CD4-positive, alpha-beta memory T cell (primary cell): ENCODE measurements around the gene LCT. TPM values are rescaled to one million over a fixed set of nuclear protein-coding genes. Genes with fewer than 3 reads are reported as not detected.
A peak's percentile ranks its signal among the peaks of the same experiment; 100 is the strongest.
"Not testable (repeated sequence)": the region's sequence is repeated elsewhere in the genome, so short reads cannot be mapped to it uniquely, and the experiment has no call there.

Experiments
- CTCF ChIA-PET: fragments of 350-600 bp; sonication (Branson Sonifier 250); formaldehyde crosslinking; loops from one replicate; lab custom pipeline; 2021; ENCODE audit warnings: inconsistent platforms; ENCODE audit not compliant: partially characterized antibody; lab: Charles Lee
- POLR2A ChIA-PET: fragments of 350-600 bp; sonication (Branson Sonifier 250); formaldehyde crosslinking; loops from one replicate; lab custom pipeline; 2021; ENCODE audit not compliant: partially characterized antibody; lab: Charles Lee
- DNase-seq, 5 donors: peaks; one replicate each; pipeline versions ENCODE4 v3.0.0 to v3.0.0-alpha.2; 2020 to 2022; ENCODE audit warnings: mixed read lengths in 1 of 5
- H3K27ac ChIP-seq: one replicate; pipeline ENCODE4 v1.7.0; 2013; ENCODE audit warnings: low read depth, low read length
- H3K27me3 ChIP-seq: 2 replicates; pipeline ENCODE4 v1.7.0; 2013; ENCODE audit warnings: mild to moderate bottlenecking, low read length, moderate library complexity; ENCODE audit not compliant: insufficient read depth
- H3K36me3 ChIP-seq: 2 replicates; pipeline ENCODE4 v1.7.0; 2013; ENCODE audit warnings: mild to moderate bottlenecking, low read length, moderate library complexity; ENCODE audit not compliant: insufficient read depth
- H3K4me1 ChIP-seq: 2 replicates; pipeline ENCODE4 v1.7.0; 2013; ENCODE audit warnings: mild to moderate bottlenecking, low read length, moderate library complexity; ENCODE audit not compliant: insufficient read depth
- H3K4me3 ChIP-seq, 2 donors: one replicate each; pipeline ENCODE4 v1.7.0; 2013; ENCODE audit warnings: low read length in 2 of 2, mild to moderate bottlenecking in 1 of 2
- H3K9me3 ChIP-seq, 2 donors: one replicate each; pipeline ENCODE4 v1.7.0; 2013; ENCODE audit warnings: low read length in 2 of 2, control low read depth in 1 of 2; ENCODE audit not compliant: control insufficient read depth in 1 of 2
- H3K27ac Mint-ChIP-seq, 7 donors: one replicate each; pipeline ENCODE4 v1.8.0; 2020 to 2021; ENCODE audit warnings: mixed read lengths in 7 of 7, mild to moderate bottlenecking in 6 of 7, inconsistent platforms in 3 of 7, moderate library complexity in 3 of 7
- H3K27me3 Mint-ChIP-seq, 2 donors: one replicate each; pipeline ENCODE4 v1.8.0; 2020 to 2021; ENCODE audit warnings: mixed read lengths in 2 of 2
- H3K36me3 Mint-ChIP-seq, 2 donors: one replicate each; pipeline ENCODE4 v1.8.0; 2020 to 2021; ENCODE audit warnings: mixed read lengths in 2 of 2, inconsistent platforms in 1 of 2, mild to moderate bottlenecking in 1 of 2
- H3K4me1 Mint-ChIP-seq, 4 donors: one replicate each; pipeline ENCODE4 v1.8.0; 2020 to 2021; ENCODE audit warnings: mixed read lengths in 4 of 4, mild to moderate bottlenecking in 1 of 4
- H3K4me3 Mint-ChIP-seq, 8 donors: one replicate each; pipeline ENCODE4 v1.8.0; 2020 to 2021; ENCODE audit warnings: mixed read lengths in 8 of 8, mild to moderate bottlenecking in 7 of 8, moderate library complexity in 6 of 8, inconsistent platforms in 3 of 8
- H3K9me3 Mint-ChIP-seq, 8 donors: one replicate each; pipeline ENCODE4 v1.8.0; 2020 to 2021; ENCODE audit warnings: mixed read lengths in 8 of 8, mild to moderate bottlenecking in 5 of 8, inconsistent platforms in 3 of 8, moderate library complexity in 1 of 8
- intact Hi-C: fragments of 100-400 bp; cut with micrococcal nuclease; formaldehyde crosslinking; loops from one replicate; pipeline ENCODE4 v1.15.1; 2023
- polyA plus RNA-seq, 2 donors: library from polyadenylated mRNA; unstranded; fragments of 300-500 nt; fragmentation: Illumina TruSeq; gene quantifications; one replicate each; pipeline ENCODE4 v1.2.3, GENCODE V29; 2021
- total RNA-seq, 2 experiments: library from RNA; stranded (reverse); gene quantifications; one replicate each; pipeline ENCODE4 v1.2.3, GENCODE V29; 2021

LCT gene
- total and polyA plus RNA-seq, 4 experiments from 2014 or later: 0.06 TPM; not detected in 2

DNA sequence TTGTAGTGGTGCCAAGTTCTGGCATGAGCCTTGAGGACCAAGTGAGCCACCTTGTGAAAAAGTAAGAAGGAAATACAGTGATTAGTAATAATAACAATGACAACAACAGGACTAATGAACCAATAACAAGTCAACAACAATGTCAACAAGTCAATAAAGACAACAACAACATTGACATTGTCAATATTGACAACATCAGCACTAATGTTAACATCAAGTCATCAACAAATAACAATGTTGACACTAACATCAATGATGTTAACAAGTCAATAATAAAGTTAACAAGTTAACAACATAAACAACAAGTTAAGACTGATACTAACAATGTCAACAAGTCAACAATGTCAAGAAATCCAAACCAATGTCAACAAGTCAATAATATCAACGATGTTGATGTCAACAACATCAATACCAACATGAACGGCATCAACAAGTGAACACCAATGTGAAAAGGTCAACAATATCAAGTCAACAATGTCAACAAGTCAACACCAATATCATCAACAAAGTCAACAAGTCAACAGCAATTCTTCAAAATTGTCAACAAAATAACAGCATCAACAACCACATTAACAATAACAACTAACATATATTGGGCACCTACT lies 24.0 kb downstream of the LCT start:
- no peak overlapping the region for H3K27ac Mint-ChIP-seq
- intact Hi-C loops: no loop called here
- H3K4me1 ChIP-seq: no peaks in the 10 kb centered on the region
- no peak for DNase-seq
- H3K4me3 ChIP-seq: no peak overlapping the region
- H3K4me1 Mint-ChIP-seq: no peaks in the 10 kb centered on the region
- no peak overlapping the region for H3K4me3 Mint-ChIP-seq
- no peaks in the 10 kb centered on the region for H3K9me3 ChIP-seq
- no peaks in the 10 kb centered on the region for H3K27me3 Mint-ChIP-seq
- H3K36me3 ChIP-seq: no peaks in the 10 kb centered on the region
- H3K27ac ChIP-seq: no peak overlapping the region
- ChIA-PET CTCF (interaction anchor here (5.0 kb wide), 1 partner anchor 16 kb away, joined by 23 read pairs; no protein-coding TSS in a partner anchor), POLR2A (no interaction called here)
- H3K9me3 Mint-ChIP-seq: peaks cover 0 to 4% (median under 1%) of the 10 kb centered on the region in 8 donors
- H3K27me3 ChIP-seq: no peaks in the 10 kb centered on the region
- H3K36me3 Mint-ChIP-seq: no peaks in the 10 kb centered on the region

DNA sequence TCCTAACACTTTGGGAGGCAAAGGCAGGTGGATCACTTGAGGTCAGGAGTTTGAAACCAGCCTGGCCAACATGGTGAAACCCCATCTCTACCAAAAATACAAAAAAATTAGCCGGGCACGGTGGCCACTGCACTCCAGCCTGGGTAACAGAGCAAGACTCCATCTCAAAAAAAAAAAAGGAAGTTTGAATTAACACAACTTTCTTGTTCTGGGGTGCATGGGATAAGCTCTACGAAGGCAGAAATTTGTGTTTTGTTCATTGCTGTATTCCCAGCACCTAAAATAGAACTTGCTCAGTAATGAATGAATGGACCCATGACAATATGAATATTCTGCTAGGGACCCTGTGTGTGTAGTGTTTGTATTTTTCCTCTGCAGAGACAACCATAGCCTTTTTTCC lies 29.1 kb downstream of the LCT start:
- H3K27ac ChIP-seq, POLR2A ChIA-PET, H3K4me3 ChIP-seq, H3K27me3 ChIP-seq, H3K4me1 Mint-ChIP-seq, H3K9me3 Mint-ChIP-seq, H3K4me1 ChIP-seq, H3K36me3 ChIP-seq, H3K4me3 Mint-ChIP-seq, H3K9me3 ChIP-seq, intact Hi-C loops, H3K36me3 Mint-ChIP-seq, H3K27me3 Mint-ChIP-seq, DNase-seq, H3K27ac Mint-ChIP-seq: not testable (repeated sequence)
- CTCF ChIA-PET: interaction anchor here (3.6 kb wide), 1 partner anchor 11 kb away, joined by 34 read pairs; no protein-coding TSS in a partner anchor

DNA sequence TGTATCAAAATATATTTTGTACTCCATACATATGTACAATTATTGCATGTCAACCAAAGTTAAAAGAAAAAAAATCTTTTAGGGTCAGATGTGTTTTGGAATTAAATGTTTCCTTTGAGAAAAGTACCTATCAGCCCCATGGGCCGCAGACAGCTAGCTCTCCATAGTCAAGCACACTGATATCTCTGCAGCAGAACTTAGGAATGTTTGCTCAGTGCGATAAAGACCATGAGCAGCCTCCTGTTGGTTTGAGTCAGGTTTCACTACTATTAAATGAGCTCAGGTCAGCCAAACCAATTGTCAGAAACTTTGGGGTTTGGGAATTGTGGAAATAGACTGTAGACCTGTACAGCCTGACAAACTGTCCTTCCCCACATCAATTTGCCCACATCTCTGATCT lies 33.7 kb downstream of the LCT start:
- H3K36me3 ChIP-seq: no peaks in the 10 kb centered on the region
- H3K36me3 Mint-ChIP-seq: peaks cover 0 to 9% of the 10 kb centered on the region in 2 donors
- H3K27me3 ChIP-seq: no peaks in the 10 kb centered on the region
- no peaks in the 10 kb centered on the region for H3K4me1 ChIP-seq
- no peak for DNase-seq
- no peak overlapping the region for H3K4me3 Mint-ChIP-seq
- ChIA-PET CTCF (interaction anchor here (0.7 to 1.5 kb wide), 2 partner anchors 18 to 755 kb away, joined by 3 read pairs; no protein-coding TSS in a partner anchor), POLR2A (no interaction called here)
- intact Hi-C loops: no loop called here
- H3K27me3 Mint-ChIP-seq: no peaks in the 10 kb centered on the region
- H3K27ac ChIP-seq: no peak overlapping the region
- no peaks in the 10 kb centered on the region for H3K4me1 Mint-ChIP-seq
- peaks cover 0 to 3% of the 10 kb centered on the region in 2 donors for H3K9me3 ChIP-seq
- H3K4me3 ChIP-seq: no peak overlapping the region
- no peak overlapping the region for H3K27ac Mint-ChIP-seq
- peaks cover 0 to 23% (median 9%) of the 10 kb centered on the region in 8 donors for H3K9me3 Mint-ChIP-seq

DNA sequence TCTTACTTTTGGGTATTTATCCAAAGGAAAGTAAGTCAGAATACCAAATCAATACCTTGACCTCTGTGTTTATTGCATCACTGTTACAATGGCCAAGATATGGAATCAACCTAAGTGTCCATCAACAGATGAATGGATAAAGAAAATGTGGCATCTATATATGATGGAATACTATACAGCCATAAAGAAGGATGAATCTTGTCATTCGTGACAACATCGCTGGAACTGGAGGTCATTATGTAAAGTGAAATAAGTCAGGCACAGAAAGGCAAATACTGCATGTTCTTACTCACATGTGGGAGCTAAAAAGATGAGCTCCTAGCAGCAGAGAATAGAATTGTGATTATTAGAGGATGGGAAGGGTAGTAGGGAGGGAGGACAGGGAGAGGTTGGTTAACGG lies 34.6 kb downstream of the LCT start:
- intact Hi-C loops: no loop called here
- ChIA-PET POLR2A (no interaction called here), CTCF (interaction anchor here (1.0 to 1.5 kb wide), 2 partner anchors 11 to 17 kb away, joined by 3 read pairs; no protein-coding TSS in a partner anchor)
- Histone ChIP-seq H3K27ac (no peak overlapping the region), H3K4me3 (no peak overlapping the region), H3K36me3 (no peaks in the 10 kb centered on the region), H3K27me3 (no peaks in the 10 kb centered on the region), H3K4me1 (peaks cover 4% of the 10 kb centered on the region), H3K9me3 (peaks cover 0 to 3% of the 10 kb centered on the region in 2 donors)
- Mint-ChIP-seq H3K4me1 (peaks cover 3 to 4% (median 3%) of the 10 kb centered on the region in 4 donors), H3K4me3 (no peak overlapping the region), H3K27me3 (no peaks in the 10 kb centered on the region), H3K27ac (no peak overlapping the region), H3K36me3 (peaks cover 0 to 9% of the 10 kb centered on the region in 2 donors), H3K9me3 (peaks cover 0 to 23% (median 9%) of the 10 kb centered on the region in 8 donors)
- DNase-seq: no peak

DNA sequence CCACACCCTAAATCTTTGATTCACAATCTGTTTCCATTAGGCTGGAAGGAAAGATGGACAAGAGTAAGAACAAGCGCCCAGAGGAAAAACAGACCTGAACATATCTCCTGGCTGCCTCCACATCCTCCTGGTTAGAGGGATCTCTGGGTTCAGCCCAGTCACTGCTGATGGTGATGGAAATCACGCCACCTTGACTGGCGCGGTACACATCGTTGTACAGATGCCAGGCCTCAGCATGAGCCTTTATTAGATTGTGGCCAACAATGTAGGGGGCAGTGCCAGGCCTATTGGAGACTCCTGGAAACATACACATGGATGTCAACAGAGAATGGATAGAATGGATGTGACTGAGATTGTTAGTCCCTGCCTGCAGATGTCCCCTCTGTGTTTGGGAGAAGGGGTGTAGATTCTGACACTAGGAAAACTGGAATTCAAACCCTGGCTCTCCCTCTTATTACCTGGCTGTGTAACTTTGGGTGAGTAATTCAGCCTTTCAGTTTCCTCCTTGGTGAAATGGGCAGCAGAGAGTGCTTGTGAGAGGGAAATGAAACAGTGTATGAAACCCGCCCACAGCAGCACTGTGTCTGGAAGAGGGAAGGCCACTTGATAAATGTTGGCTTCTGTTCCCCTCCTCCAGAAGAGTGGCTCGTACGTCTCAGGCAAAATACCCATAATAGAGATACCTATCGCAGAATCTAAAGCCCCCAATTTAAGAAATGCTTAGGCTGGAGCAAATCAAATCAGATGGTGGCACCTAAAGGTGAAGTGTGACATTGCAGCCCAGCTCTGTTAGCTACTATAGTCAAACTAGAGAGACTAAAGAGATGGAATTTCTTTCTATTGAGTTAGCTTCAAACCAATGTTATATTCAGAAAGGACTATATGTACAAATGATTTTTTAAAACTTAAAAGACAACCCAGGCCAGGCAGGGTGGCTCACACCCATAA lies 36.2 kb downstream of the LCT start:
- DNase-seq: no peak
- H3K27me3 Mint-ChIP-seq: no peaks in the 10 kb centered on the region
- CTCF ChIA-PET: interaction anchor here (5.8 kb wide), 1 partner anchor 796 kb away, joined by 39 read pairs; no protein-coding TSS in a partner anchor
- peaks cover 0 to 3% of the 10 kb centered on the region in 2 donors for H3K9me3 ChIP-seq
- H3K27me3 ChIP-seq: no peaks in the 10 kb centered on the region
- H3K27ac ChIP-seq: no peak overlapping the region
- intact Hi-C loops: no loop called here
- no peak overlapping the region for H3K4me3 ChIP-seq
- H3K36me3 ChIP-seq: no peaks in the 10 kb centered on the region
- H3K9me3 Mint-ChIP-seq: peaks cover 0 to 23% (median 9%) of the 10 kb centered on the region in 8 donors
- H3K27ac Mint-ChIP-seq: no peak overlapping the region
- no peak overlapping the region for H3K4me3 Mint-ChIP-seq
- H3K4me1 Mint-ChIP-seq: peaks cover 4 to 5% (median 4%) of the 10 kb centered on the region in 4 donors
- peaks cover 4% of the 10 kb centered on the region for H3K4me1 ChIP-seq
- POLR2A ChIA-PET: no interaction called here
- peaks cover 0 to 9% of the 10 kb centered on the region in 2 donors for H3K36me3 Mint-ChIP-seq

DNA sequence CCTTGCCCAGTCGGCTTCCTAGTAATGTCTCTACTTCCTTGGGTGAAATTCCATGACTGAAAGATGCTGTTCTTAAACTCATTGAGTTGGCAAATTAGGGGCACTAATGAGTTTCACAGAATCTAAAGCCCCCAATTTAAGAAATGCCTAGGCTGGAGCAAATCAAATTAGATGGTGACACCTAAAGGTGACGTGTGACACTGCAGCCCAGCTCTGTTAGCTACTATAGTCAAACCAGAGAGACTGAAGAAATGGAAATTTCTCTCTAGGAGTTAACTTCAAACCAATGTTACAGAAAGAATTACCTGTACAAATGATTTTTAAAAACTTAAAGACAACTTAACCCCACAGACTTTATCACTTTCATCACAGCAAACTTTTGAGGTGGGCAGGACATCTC lies 37.2 kb downstream of the LCT start:
- Histone ChIP-seq H3K4me3 (no peak overlapping the region), H3K27ac (no peak overlapping the region), H3K9me3 (peaks cover 0 to 3% of the 10 kb centered on the region in 2 donors), H3K36me3 (no peaks in the 10 kb centered on the region), H3K27me3 (no peaks in the 10 kb centered on the region), H3K4me1 (peaks cover 4% of the 10 kb centered on the region)
- H3K9me3 Mint-ChIP-seq: peaks cover 0 to 23% (median 9%) of the 10 kb centered on the region in 8 donors
- CTCF ChIA-PET: interaction anchor here (3.4 to 5.8 kb wide), 2 partner anchors 795 to 810 kb away, joined by 36 to 39 read pairs; no protein-coding TSS in a partner anchor
- intact Hi-C loops: no loop called here
- peaks cover 0 to 9% of the 10 kb centered on the region in 2 donors for H3K36me3 Mint-ChIP-seq
- no peak overlapping the region for H3K4me3 Mint-ChIP-seq
- H3K27me3 Mint-ChIP-seq: no peaks in the 10 kb centered on the region
- no peak overlapping the region for H3K27ac Mint-ChIP-seq
- POLR2A ChIA-PET: no interaction called here
- no peak for DNase-seq
- H3K4me1 Mint-ChIP-seq: peaks cover 5 to 8% (median 6%) of the 10 kb centered on the region in 4 donors

DNA sequence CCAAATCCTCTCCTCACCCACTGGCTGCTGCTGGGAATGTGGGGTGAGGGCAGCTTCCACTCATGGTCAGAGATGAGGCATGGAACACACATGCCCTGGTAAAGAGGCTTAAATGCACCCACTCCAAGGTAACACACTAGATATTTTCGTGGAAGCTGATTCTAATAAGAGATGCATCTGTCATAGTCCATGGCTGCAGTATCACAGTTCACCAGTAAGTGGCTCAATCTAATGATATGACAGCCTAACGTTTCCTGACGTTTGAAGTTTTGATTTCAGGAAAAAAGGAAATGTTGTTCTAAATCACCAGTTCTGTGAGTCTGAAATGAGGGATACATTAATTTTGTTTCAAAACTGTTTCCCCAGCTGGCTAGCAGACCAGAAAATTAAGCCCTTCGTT lies 38.2 kb downstream of the LCT start:
- Mint-ChIP-seq H3K9me3 (peaks cover 0 to 23% (median 9%) of the 10 kb centered on the region in 8 donors), H3K4me3 (no peak overlapping the region), H3K4me1 (peaks cover 5 to 11% (median 9%) of the 10 kb centered on the region in 4 donors), H3K27ac (peak overlapping the region in 1 of 7 donors; percentile 8), H3K36me3 (peaks cover 0 to 9% of the 10 kb centered on the region in 2 donors), H3K27me3 (no peaks in the 10 kb centered on the region)
- no peaks in the 10 kb centered on the region for H3K27me3 ChIP-seq
- DNase-seq: no peak
- CTCF ChIA-PET: interaction anchor here (0.9 to 5.8 kb wide), 12 partner anchors 8 to 809 kb away, joined by 3 to 77 read pairs (median 10); partner anchors contain the start of gene LCT
- peaks cover 4% of the 10 kb centered on the region for H3K4me1 ChIP-seq
- no peak overlapping the region for H3K27ac ChIP-seq
- H3K9me3 ChIP-seq: peaks cover 0 to 3% of the 10 kb centered on the region in 2 donors
- H3K36me3 ChIP-seq: no peaks in the 10 kb centered on the region
- POLR2A ChIA-PET: no interaction called here
- intact Hi-C loops: no loop called here
- no peak overlapping the region for H3K4me3 ChIP-seq
